Liver (tissue), 9 donors: ENCODE data around the gene DNAJC15. TPM values are rescaled to one million over a fixed set of nuclear protein-coding genes. Genes with fewer than 3 reads are reported as not detected.
"Not testable (repeated sequence)": the region's sequence is repeated elsewhere in the genome, so short reads cannot be mapped to it uniquely, and the experiment has no call there.

Experiments
- DNase-seq: peaks from one replicate; pipeline ENCODE4 v3.0.0-alpha.2; 2017; ENCODE audit warnings: low spot score
- H3K27ac ChIP-seq, 2 donors: one replicate each; pipeline ENCODE4 v1.7.0; 2013; ENCODE audit warnings: inconsistent platforms in 2 of 2, low read length in 2 of 2, control low read depth in 1 of 2, low read depth in 1 of 2, mild to moderate bottlenecking in 1 of 2
- H3K27me3 ChIP-seq, 4 donors: one replicate each; pipeline versions ENCODE4 v1.6.1 to v1.7.0; 2013; ENCODE audit warnings: low read length in 3 of 4, inconsistent platforms in 1 of 4, mild to moderate bottlenecking in 1 of 4, moderate library complexity in 1 of 4; ENCODE audit not compliant: control insufficient read depth in 4 of 4, insufficient read depth in 4 of 4
- H3K36me3 ChIP-seq, 4 donors: one replicate each; pipeline versions ENCODE4 v1.6.1 to v1.7.0; 2013; ENCODE audit warnings: low read length in 3 of 4, mild to moderate bottlenecking in 3 of 4, low read depth in 1 of 4, moderate library complexity in 1 of 4; ENCODE audit not compliant: control insufficient read depth in 4 of 4, insufficient read depth in 3 of 4
- H3K4me1 ChIP-seq, 4 donors: one replicate each; pipeline versions ENCODE4 v1.6.1 to v1.7.0; 2013; ENCODE audit warnings: low read length in 3 of 4, mild to moderate bottlenecking in 3 of 4, moderate library complexity in 1 of 4; ENCODE audit not compliant: control insufficient read depth in 4 of 4, insufficient read depth in 4 of 4
- H3K4me3 ChIP-seq, 3 donors: one replicate each; pipeline versions ENCODE4 v1.6.1 to v1.7.0; 2013; ENCODE audit warnings: low read length in 3 of 3, control low read depth in 1 of 3, low read depth in 1 of 3, mild to moderate bottlenecking in 1 of 3
- H3K9ac ChIP-seq, 2 donors: one replicate each; pipeline ENCODE4 v1.7.0; 2013; ENCODE audit warnings: low read length in 2 of 2, mild to moderate bottlenecking in 2 of 2, moderate library complexity in 2 of 2, control low read depth in 1 of 2, low read depth in 1 of 2
- H3K9me3 ChIP-seq, 4 donors: one replicate each; pipeline versions ENCODE4 v1.6.1 to v1.7.0; 2013; ENCODE audit warnings: low read length in 3 of 4; ENCODE audit not compliant: control insufficient read depth in 4 of 4
- FOXA1 ChIP-seq: IDR thresholded peaks from 2 replicates; pipeline ENCODE4 v1.6.1; 2016; ENCODE audit warnings: antibody characterized with exemption
- FOXA2 ChIP-seq: IDR thresholded peaks from 2 replicates; pipeline ENCODE4 v1.6.1; 2016; ENCODE audit warnings: antibody characterized with exemption
- GABPA ChIP-seq, 2 donors: IDR thresholded peaks in 1 of 2; conservative IDR thresholded peaks in 1 of 2; 2 replicates each; pipeline ENCODE4 v1.6.1; 2016; ENCODE audit warnings: antibody characterized with exemption in 2 of 2, mild to moderate bottlenecking in 1 of 2, moderate library complexity in 1 of 2
- HNF4A ChIP-seq, 2 donors: conservative IDR thresholded peaks; 2 replicates each; pipeline ENCODE4 v1.6.1; 2016; ENCODE audit warnings: antibody characterized with exemption in 2 of 2, mild to moderate bottlenecking in 2 of 2
- JUND ChIP-seq, 2 donors: IDR thresholded peaks; 2 replicates each; pipeline ENCODE4 v1.6.1; 2016; ENCODE audit warnings: antibody characterized with exemption in 2 of 2
- RXRA ChIP-seq, 2 donors: IDR thresholded peaks; 2 replicates each; pipeline ENCODE4 v1.6.1; 2017 to 2018; ENCODE audit warnings: antibody characterized with exemption in 2 of 2, mild to moderate bottlenecking in 1 of 2
- SP1 ChIP-seq: IDR thresholded peaks from 2 replicates; pipeline ENCODE4 v1.6.1; 2018; ENCODE audit warnings: antibody characterized with exemption, mild to moderate bottlenecking
- TAF1 ChIP-seq: conservative IDR thresholded peaks from 2 replicates; pipeline ENCODE4 v1.6.1; 2016; ENCODE audit warnings: antibody characterized with exemption, mild to moderate bottlenecking
- YY1 ChIP-seq: IDR thresholded peaks from 2 replicates; pipeline ENCODE4 v1.6.1; 2016; ENCODE audit warnings: antibody characterized with exemption, mild to moderate bottlenecking
- WGBS: extraction: QIAGEN DNeasy Blood & Tissue Kit; methylation state at CpG from one replicate; pipeline ENCODE4 v1.1.7; 2013; 5-methylcytosine and 5-hydroxymethylcytosine counted together
- polyA plus RNA-seq, 2 donors: library from polyadenylated mRNA; stranded (reverse) in 1 of 2; unstranded in 1 of 2; fragments of 200-250 nt in 1 of 2; fragments of >200 nt in 1 of 2; fragmentation: Nextera tagmentation in 1 of 2; extraction: Ambion mirVana in 1 of 2; gene quantifications; one replicate each; pipeline versions ENCODE4 v1.2.1 to v1.2.3, GENCODE V29; 2013 to 2015
- total RNA-seq, 2 donors: library from RNA; depleted of rRNA; stranded (reverse); fragments of >200 nt; gene quantifications; one replicate each; pipeline ENCODE4 v1.2.3, GENCODE V29; 2014
- TF ChIP-seq, protein P1 (sequence below): IDR thresholded peaks from 2 replicates; pipeline ENCODE4 v1.6.1; 2016; ENCODE audit warnings: antibody characterized with exemption
- TF ChIP-seq, protein P2 (sequence below): IDR thresholded peaks from 2 replicates; pipeline ENCODE4 v1.6.1; 2016; ENCODE audit warnings: antibody characterized with exemption
- TF ChIP-seq, protein P3 (sequence below): IDR thresholded peaks from 2 replicates; pipeline ENCODE4 v1.6.1; 2016; ENCODE audit warnings: antibody characterized with exemption
- donor health status: healthy.
- donor health status: healthy.
- donor health status: healthy.
- donor health status: healthy.
- donor health status: healthy.

The DNAJC15 gene
- total and polyA plus RNA-seq, 4 donors: 5.8 to 55.4 (median 14.0) TPM

DNA sequence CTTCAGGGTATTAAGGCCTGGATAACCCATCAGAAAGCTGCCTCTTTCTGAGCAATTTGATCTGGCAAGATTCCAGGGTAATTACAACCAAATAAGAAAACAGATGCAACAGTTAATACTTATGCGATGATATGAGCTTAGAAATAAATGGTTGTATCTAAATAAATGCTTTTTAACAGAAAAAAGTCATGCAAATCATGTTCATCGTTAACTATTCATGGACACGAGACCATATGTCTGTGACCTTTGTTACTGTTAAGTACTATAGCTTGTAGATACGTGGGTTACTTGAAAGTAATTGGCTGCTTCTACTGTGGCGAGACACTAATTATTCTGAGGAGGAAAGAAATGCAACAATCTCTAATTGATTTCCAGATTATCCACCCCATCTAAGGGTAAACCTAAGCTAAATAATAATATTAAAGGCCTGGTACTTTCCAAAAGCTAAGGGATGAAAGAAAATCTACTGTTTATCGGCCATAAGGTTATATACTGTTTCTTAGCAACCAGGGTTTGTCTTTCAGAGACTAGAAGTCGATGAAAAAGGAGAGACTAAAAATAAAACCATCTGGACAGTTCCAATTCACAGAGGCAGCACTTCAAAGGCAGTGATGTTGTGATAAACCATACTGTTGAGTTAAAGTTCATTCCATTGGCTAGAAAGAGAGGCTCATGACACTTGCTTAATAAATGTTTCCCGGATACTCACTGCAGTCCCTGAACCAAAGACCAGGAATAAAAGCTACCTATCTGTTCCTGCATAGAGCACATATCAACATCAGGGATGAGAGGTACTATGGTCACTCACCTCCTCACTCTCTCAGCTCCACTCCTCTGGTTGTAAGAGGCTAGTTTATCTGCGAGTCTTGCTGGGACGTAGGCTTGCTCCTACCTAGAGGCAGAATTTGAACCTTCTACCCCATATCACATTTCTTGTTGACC is 32.8 kb upstream of the DNAJC15 start:
- H3K4me3 ChIP-seq: peak overlapping the region; percentile 3 to 75 (median 39)
- WGBS: 75% methylated on average over 10 of the region's 10 CpGs

DNA sequence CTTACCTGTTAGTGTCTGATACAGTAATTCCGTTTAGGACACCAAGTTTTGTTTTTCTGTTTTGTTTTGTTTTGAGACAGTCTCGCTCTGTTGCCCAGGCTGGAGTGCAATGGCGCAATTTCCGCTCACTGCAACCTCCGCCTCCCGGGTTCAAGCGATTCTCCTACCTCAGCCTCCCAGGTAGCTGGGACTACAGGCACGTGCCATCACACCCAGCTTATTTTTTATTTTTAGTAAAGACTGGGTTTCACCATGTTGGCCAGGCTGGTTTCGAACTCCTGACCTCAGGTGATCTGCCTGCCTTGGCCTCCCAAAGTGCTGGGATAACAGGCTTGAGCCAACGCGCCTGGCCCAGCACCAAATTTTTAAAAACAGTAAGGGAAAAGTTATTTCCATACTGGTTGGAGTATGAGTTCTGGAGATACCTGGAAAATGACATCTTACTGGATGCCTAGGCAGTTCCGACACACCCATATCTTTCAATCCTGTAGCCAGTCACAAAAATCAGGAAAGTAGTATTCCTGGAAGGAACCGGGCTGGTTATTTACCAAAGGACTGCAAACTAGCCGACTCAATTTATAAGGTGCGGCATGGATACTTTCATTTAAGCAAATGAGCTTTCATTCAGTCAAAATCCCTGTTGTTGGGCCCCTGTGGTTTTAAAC is 32.0 kb upstream of the DNAJC15 start:
- Histone ChIP-seq H3K4me1 (peaks cover 2 to 15% (median 6%) of the 10 kb centered on the region in 4 donors), H3K9ac (peak overlapping the region; percentile 66 to 97), H3K27ac (peak overlapping the region; percentile 76 to 77), H3K4me3 (peak overlapping the region; percentile 45 to 76 (median 75))
- not testable (repeated sequence) for H3K9me3 ChIP-seq, DNase-seq, H3K36me3 ChIP-seq, H3K27me3 ChIP-seq
- 60% methylated on average over 15 of the region's 15 CpGs for WGBS

More for the DNA sequence above, 32.8 kb upstream of the DNAJC15 start:
- Histone ChIP-seq H3K36me3 (no peaks in the 10 kb centered on the region), H3K27ac (no peak overlapping the region), H3K27me3 (no peaks in the 10 kb centered on the region), H3K9ac (no peak overlapping the region), H3K4me1 (peaks cover 4 to 18% (median 8%) of the 10 kb centered on the region in 4 donors), H3K9me3 (no peaks in the 10 kb centered on the region)
- TF ChIP-seq YY1 (no peak), GABPA (IDR thresholded peaks at IDR 0.05 in 1 of 2, conservative IDR thresholded peaks at IDR 0.05 in 1 of 2) (no peak), FOXA2 (no peak)
- no peak for DNase-seq

DNA sequence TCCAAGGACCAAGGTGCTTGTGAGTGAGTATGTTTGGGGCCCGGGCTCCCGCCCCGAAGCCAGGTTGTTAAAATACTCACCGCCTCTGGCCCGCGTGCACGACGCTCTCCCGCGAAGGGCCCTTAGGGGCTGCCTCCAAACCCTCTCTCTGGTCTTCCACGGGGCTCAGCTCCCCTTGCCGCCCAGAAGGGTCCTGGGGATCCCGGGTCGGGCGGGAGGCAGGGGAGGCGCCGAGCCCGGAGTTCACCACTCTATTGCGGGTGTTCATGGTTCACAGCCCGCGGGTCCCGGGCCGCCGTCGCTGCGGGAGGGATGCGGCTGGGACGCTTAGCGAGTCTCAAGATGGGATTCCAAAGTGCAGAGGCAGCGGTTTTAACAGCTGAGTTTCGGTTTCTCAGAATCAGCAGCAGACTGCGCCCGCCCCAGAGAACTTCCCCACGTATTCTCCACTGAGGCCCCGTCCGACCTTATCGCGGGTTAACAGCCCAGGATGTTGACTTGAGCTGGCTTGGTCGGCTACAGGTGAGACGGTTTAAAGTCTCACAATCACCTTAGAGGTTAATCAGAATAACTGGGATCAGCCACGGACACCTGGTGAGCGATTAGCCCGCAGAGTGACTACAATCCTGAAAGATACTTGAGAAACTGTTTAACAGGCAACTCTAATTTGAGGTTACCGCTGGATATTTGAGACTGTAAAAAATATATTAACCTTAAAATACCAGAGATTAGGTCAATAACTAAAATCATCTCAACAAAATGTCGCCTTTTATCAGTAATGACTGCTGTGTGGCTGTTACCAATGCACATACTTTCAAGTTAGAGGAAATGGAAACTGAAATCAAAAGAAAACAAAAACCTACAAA is 31.3 kb upstream of the DNAJC15 start, which contains the start of gene EPSTI1:
TSS of gene EPSTI1 (minus strand) at position 344 of the 866 bp plus-strand sequence. CDS start at position 268, 76 bp downstream.
- peak; percentile 74 for DNase-seq
- TF ChIP-seq HNF4A (conservative IDR thresholded peaks at IDR 0.05) (peak; percentile 38 to 59), YY1 (peak; percentile 59), TAF1 (peak; percentile 57), JUND (IDR thresholded peaks at IDR 0.05) (peak in 1 of 2 donors; percentile 7), RXRA (IDR thresholded peaks at IDR 0.05) (peak; percentile 14 to 23), FOXA1 (no peak), GABPA (IDR thresholded peaks at IDR 0.05 in 1 of 2, conservative IDR thresholded peaks at IDR 0.05 in 1 of 2) (no peak), SP1 (no peak), FOXA2 (no peak)
- TF ChIP-seq, protein P1, sequence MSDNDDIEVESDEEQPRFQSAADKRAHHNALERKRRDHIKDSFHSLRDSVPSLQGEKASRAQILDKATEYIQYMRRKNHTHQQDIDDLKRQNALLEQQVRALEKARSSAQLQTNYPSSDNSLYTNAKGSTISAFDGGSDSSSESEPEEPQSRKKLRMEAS: peak; percentile 11
- TF ChIP-seq, protein P2, sequence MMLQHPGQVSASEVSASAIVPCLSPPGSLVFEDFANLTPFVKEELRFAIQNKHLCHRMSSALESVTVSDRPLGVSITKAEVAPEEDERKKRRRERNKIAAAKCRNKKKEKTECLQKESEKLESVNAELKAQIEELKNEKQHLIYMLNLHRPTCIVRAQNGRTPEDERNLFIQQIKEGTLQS: no peak
- TF ChIP-seq, protein P3, sequence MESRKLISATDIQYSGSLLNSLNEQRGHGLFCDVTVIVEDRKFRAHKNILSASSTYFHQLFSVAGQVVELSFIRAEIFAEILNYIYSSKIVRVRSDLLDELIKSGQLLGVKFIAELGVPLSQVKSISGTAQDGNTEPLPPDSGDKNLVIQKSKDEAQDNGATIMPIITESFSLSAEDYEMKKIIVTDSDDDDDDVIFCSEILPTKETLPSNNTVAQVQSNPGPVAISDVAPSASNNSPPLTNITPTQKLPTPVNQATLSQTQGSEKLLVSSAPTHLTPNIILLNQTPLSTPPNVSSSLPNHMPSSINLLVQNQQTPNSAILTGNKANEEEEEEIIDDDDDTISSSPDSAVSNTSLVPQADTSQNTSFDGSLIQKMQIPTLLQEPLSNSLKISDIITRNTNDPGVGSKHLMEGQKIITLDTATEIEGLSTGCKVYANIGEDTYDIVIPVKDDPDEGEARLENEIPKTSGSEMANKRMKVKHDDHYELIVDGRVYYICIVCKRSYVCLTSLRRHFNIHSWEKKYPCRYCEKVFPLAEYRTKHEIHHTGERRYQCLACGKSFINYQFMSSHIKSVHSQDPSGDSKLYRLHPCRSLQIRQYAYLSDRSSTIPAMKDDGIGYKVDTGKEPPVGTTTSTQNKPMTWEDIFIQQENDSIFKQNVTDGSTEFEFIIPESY: no peak
- Histone ChIP-seq H3K27me3 (no peaks in the 10 kb centered on the region), H3K9me3 (no peaks in the 10 kb centered on the region), H3K4me3 (peak within 1 kb of the TSS; percentile 45 to 76 (median 75)), H3K27ac (peak within 1 kb of the TSS; percentile 76 to 77), H3K4me1 (peaks cover 2 to 15% (median 6%) of the 10 kb centered on the region in 4 donors), H3K9ac (peak within 1 kb of the TSS; percentile 66 to 97), H3K36me3 (no peaks in the 10 kb centered on the region)
- WGBS: under 1% methylated on average over 45 of the region's 45 CpGs
